K562 (cell line): ENCODE measurements around the gene PDCD6IP. TPM values are rescaled to one million over a fixed set of nuclear protein-coding genes. Genes with fewer than 3 reads are reported as not detected.

Experiments used
- ARID3A ChIP-seq: IDR thresholded peaks from 2 replicates; pipeline ENCODE4 v1.6.1; 2012; ENCODE audit warnings: low read depth, low read length, improper control_type of control experiment, borderline replicate concordance
- CXXC5 ChIP-seq: fragments of 250-450 bp; sonication (Bioruptor Pico); IDR thresholded peaks from 2 replicates; pipeline ENCODE4 v1.8.0; 2022; ENCODE audit warnings: inconsistent platforms, mild to moderate bottlenecking, moderate library complexity
- ILK ChIP-seq: fragments of 450-650 bp; IDR thresholded peaks from 2 replicates; pipeline ENCODE4 v1.6.1; 2016; ENCODE audit warnings: missing genetic modification characterization, low read depth, mild to moderate bottlenecking, missing compliant biosample characterization, moderate library complexity, borderline replicate concordance
- JUN ChIP-seq, 2 experiments: sonication (generic) in 1 of 2; formaldehyde crosslinking in 1 of 2; IDR thresholded peaks; 2 replicates each; pipeline versions ENCODE4 v1.6.1 to v1.8.0; 2012 to 2022; ENCODE audit warnings: borderline replicate concordance in 2 of 2, mild to moderate bottlenecking in 2 of 2, improper control_type of control experiment in 1 of 2, low read depth in 1 of 2, low read length in 1 of 2, missing genetic modification reagents in 1 of 2
- MCM7 ChIP-seq, 2 experiments: fragments of 450-650 bp; IDR thresholded peaks; 2 replicates each; pipeline ENCODE4 v1.6.1; 2016 to 2018
- RB1 ChIP-seq: fragments of 450-650 bp; IDR thresholded peaks from 2 replicates; pipeline ENCODE4 v1.6.1; 2017; ENCODE audit warnings: low read depth, mild to moderate bottlenecking
- SMARCA4 ChIP-seq: fragments of 450-650 bp; IDR thresholded peaks from 2 replicates; pipeline ENCODE4 v1.6.1; 2016
- SMARCA5 ChIP-seq: fragments of 450-650 bp; IDR thresholded peaks from 2 replicates; pipeline ENCODE4 v1.6.1; 2016
- STAT5A ChIP-seq: IDR thresholded peaks from 2 replicates; pipeline ENCODE4 v1.6.1; 2012; ENCODE audit warnings: low read length, inconsistent platforms, borderline replicate concordance
- XRCC4 ChIP-seq: IDR thresholded peaks from one replicate; pipeline ENCODE4 v1.6.1; 2011; ENCODE audit not compliant: insufficient read depth, insufficient read length; ENCODE audit errors: extremely low read depth
- polyA plus RNA-seq, 8 experiments: library from polyadenylated mRNA; depleted of rRNA in 4 of 8; stranded (reverse) in 5 of 8; unstranded in 3 of 8; fragments of >200 nt; fragmentation: Nextera tagmentation in 2 of 8; fragmentation: Illumina TruSeq in 1 of 8; extraction: Ambion mirVana in 2 of 8; extraction: Trizol in 1 of 8; gene quantifications; 2 replicates each; pipeline versions ENCODE4 v1.2.1 to v1.2.3, GENCODE V29; 2011 to 2014; ENCODE audit warnings: inconsistent platforms in 1 of 8, missing spikeins in 1 of 8
- total RNA-seq, 7 experiments: library from RNA; depleted of rRNA in 6 of 7; stranded (reverse); fragments of >200 nt in 6 of 7; fragmentation: Illumina TruSeq in 2 of 7; extraction: Trizol in 2 of 7; gene quantifications; 2 replicates each; pipeline versions ENCODE4 v1.2.1 to v1.2.3, GENCODE V29; 2011 to 2021; ENCODE audit warnings: low replicate concordance in 1 of 7
- TF ChIP-seq, protein P1 (sequence below), 2 experiments: fragments of 450-650 bp; formaldehyde crosslinking in 1 of 2; IDR thresholded peaks; 2 replicates each; pipeline versions ENCODE4 v1.4.0 to v1.6.1; 2014 to 2020; ENCODE audit warnings: mild to moderate bottlenecking in 2 of 2, borderline replicate concordance in 1 of 2, low read depth in 1 of 2
- TF ChIP-seq, protein P2 (sequence below): sonication (generic); formaldehyde crosslinking; IDR thresholded peaks from 2 replicates; pipeline ENCODE4 v1.8.0; 2022; ENCODE audit warnings: missing genetic modification reagents, mild to moderate bottlenecking, moderate library complexity, borderline replicate concordance
- TF ChIP-seq, protein P3 (sequence below): sonication (generic); formaldehyde crosslinking; IDR thresholded peaks from 2 replicates; pipeline ENCODE4 v1.8.0; 2022; ENCODE audit warnings: mild to moderate bottlenecking, missing genetic modification reagents

PDCD6IP gene
- total and polyA plus RNA-seq, 9 of the 15 experiments (the other 6 are each of a cell fraction or from before 2014, with no cell fraction given): 40.2 to 302 (median 122) TPM

DNA sequence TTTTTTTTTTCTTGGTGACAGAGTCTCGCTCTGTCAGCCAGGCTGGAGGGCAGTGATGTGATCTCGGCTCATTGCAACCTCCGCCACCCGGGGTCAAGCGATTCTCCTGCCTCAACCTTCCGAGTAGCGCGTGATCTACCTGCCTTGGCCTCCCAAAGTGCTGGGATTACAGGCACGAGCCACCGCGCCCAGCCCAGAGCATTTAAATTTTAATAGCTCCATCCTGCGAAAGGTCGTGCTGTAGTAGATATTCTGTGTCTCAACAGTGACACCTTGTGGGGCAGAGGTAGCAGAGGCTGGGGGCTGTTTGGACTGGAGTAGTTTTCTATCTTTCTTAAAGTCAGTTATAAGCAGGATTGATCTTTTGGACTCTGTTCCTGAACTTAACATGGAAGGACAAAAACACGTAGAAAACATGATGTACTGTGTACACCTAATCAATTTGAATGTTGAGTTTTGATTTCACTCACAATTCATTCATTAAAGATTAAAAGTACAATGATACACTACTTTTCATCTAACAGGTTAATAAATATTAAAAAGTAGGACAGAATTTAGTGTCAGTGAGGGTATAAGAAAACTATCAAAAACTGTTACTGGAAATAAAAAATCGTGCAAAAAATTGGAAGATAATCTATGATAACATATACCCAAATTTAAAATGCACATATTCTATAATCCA lies 11.0 kb upstream of the PDCD6IP start (continued):
- TF ChIP-seq, protein P1, sequence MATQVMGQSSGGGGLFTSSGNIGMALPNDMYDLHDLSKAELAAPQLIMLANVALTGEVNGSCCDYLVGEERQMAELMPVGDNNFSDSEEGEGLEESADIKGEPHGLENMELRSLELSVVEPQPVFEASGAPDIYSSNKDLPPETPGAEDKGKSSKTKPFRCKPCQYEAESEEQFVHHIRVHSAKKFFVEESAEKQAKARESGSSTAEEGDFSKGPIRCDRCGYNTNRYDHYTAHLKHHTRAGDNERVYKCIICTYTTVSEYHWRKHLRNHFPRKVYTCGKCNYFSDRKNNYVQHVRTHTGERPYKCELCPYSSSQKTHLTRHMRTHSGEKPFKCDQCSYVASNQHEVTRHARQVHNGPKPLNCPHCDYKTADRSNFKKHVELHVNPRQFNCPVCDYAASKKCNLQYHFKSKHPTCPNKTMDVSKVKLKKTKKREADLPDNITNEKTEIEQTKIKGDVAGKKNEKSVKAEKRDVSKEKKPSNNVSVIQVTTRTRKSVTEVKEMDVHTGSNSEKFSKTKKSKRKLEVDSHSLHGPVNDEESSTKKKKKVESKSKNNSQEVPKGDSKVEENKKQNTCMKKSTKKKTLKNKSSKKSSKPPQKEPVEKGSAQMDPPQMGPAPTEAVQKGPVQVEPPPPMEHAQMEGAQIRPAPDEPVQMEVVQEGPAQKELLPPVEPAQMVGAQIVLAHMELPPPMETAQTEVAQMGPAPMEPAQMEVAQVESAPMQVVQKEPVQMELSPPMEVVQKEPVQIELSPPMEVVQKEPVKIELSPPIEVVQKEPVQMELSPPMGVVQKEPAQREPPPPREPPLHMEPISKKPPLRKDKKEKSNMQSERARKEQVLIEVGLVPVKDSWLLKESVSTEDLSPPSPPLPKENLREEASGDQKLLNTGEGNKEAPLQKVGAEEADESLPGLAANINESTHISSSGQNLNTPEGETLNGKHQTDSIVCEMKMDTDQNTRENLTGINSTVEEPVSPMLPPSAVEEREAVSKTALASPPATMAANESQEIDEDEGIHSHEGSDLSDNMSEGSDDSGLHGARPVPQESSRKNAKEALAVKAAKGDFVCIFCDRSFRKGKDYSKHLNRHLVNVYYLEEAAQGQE (IDR thresholded peaks at IDR 0.05; ENCODE audit: borderline replicate concordance): peak; percentile 83
- TF ChIP-seq, protein P1 (CRISPR knock-in tag; IDR thresholded peaks at IDR 0.05; ENCODE audit: low read depth): no peak
- 0 out of 2 replicates have a peak, but pooled peaks have one; percentile 20 for TF ChIP-seq ARID3A
- TF ChIP-seq RB1: peak; percentile 36; the same call in 1 of the 2 replicates
- TF ChIP-seq, protein P2, sequence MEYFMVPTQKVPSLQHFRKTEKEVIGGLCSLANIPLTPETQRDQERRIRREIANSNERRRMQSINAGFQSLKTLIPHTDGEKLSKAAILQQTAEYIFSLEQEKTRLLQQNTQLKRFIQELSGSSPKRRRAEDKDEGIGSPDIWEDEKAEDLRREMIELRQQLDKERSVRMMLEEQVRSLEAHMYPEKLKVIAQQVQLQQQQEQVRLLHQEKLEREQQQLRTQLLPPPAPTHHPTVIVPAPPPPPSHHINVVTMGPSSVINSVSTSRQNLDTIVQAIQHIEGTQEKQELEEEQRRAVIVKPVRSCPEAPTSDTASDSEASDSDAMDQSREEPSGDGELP (CRISPR knock-in tag): 0 out of 2 replicates have a peak, but pooled peaks have one; percentile 20
- TF ChIP-seq JUN (IDR thresholded peaks at IDR 0.05; ENCODE audit: borderline replicate concordance, low read depth, low read length): peak; percentile 13; the same call in 1 of the 2 replicates
- TF ChIP-seq JUN (CRISPR knock-in tag; IDR thresholded peaks at IDR 0.05; ENCODE audit: borderline replicate concordance): no peak
- TF ChIP-seq STAT5A: no peak
- peak; percentile 34; the same call in 1 of the 2 replicates for TF ChIP-seq SMARCA4
- TF ChIP-seq, protein P3, sequence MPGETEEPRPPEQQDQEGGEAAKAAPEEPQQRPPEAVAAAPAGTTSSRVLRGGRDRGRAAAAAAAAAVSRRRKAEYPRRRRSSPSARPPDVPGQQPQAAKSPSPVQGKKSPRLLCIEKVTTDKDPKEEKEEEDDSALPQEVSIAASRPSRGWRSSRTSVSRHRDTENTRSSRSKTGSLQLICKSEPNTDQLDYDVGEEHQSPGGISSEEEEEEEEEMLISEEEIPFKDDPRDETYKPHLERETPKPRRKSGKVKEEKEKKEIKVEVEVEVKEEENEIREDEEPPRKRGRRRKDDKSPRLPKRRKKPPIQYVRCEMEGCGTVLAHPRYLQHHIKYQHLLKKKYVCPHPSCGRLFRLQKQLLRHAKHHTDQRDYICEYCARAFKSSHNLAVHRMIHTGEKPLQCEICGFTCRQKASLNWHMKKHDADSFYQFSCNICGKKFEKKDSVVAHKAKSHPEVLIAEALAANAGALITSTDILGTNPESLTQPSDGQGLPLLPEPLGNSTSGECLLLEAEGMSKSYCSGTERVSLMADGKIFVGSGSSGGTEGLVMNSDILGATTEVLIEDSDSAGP: 0 out of 2 replicates have a peak, but pooled peaks have one; percentile 13
- TF ChIP-seq SMARCA5: no peak; the same call in 1 of the 2 replicates
- TF ChIP-seq MCM7 (IDR thresholded peaks at IDR 0.05): no peak
- TF ChIP-seq ILK (tag): no peak
- peak; percentile 20; the same call in 1 of the 2 replicates for TF ChIP-seq CXXC5
- TF ChIP-seq XRCC4: no peak
